HG03439 (cell line): ENCODE results near the gene STAT1.
A peak's percentile ranks its signal among the peaks of the same experiment; 100 is the strongest.

Experiments used
- ATAC-seq: cut with Tn5 transposase; IDR thresholded peaks from one replicate; pipeline ENCODE4 v1.9.1; 2021; ENCODE audit warnings: mild to moderate bottlenecking, moderate library complexity; ENCODE audit not compliant: unreplicated experiment

The STAT1 gene

GRCh38 chr2:191032588-191033429 lies 18.8 kb upstream of the STAT1 start:
- no peak for ATAC-seq

- ATAC-seq = no peak
These were observed 17.3 kb upstream of the STAT1 start for GRCh38 chr2:191031256-191031655.

GRCh38 chr2:191030521-191031154 lies 16.7 kb upstream of the STAT1 start:
- ATAC-seq = no peak

- ATAC-seq = no peak
These were observed 15.4 kb upstream of the STAT1 start for GRCh38 chr2:191029280-191029950.

- ATAC-seq = no peak
These were observed 12.4 kb upstream of the STAT1 start for GRCh38 chr2:191026377-191026776.

- ATAC-seq = no peak
These were observed 11.2 kb upstream of the STAT1 start for GRCh38 chr2:191025135-191025534.

- ATAC-seq = no peak
These were observed 9.3 kb upstream of the STAT1 start for GRCh38 chr2:191023235-191023679.

- ATAC-seq = peak; percentile 28
These were observed 6.9 kb upstream of the STAT1 start for GRCh38 chr2:191020742-191021381.

GRCh38 chr2:191020221-191020741 lies 6.3 kb upstream of the STAT1 start:
- ATAC-seq = peak; percentile 72

- ATAC-seq = no peak
These were observed 5.4 kb upstream of the STAT1 start for GRCh38 chr2:191019376-191019775.

- no peak for ATAC-seq
These were observed 4.7 kb upstream of the STAT1 start for GRCh38 chr2:191018643-191019119.

GRCh38 chr2:191018048-191018447 lies 4.1 kb upstream of the STAT1 start:
- no peak for ATAC-seq

- no peak for ATAC-seq
These were observed 1.9 kb upstream of the STAT1 start for GRCh38 chr2:191015831-191016230.

GRCh38 chr2:191015239-191015638 lies 1.3 kb upstream of the STAT1 start:
- ATAC-seq = no peak

- ATAC-seq = peak; percentile 6
These were observed 666 bp upstream of the STAT1 start for GRCh38 chr2:191014653-191015020.

GRCh38 chr2:191013682-191013931 lies 364 bp downstream of the STAT1 start:
- no peak for ATAC-seq

GRCh38 chr2:191012845-191013681 lies 908 bp downstream of the STAT1 start:
- peak; percentile 3 for ATAC-seq

- ATAC-seq = no peak
These were observed 1.6 kb downstream of the STAT1 start for GRCh38 chr2:191012346-191012745.

- ATAC-seq = no peak
These were observed 2.8 kb downstream of the STAT1 start for GRCh38 chr2:191010887-191011885.
